GM12878 (cell line): ENCODE results near the gene PDE6D. TPM values are rescaled to one million over a fixed set of nuclear protein-coding genes. Genes with fewer than 3 reads are reported as not detected.

ENCODE experiments used
- ATAC-seq: fragments of 200-7000 bp; cut with Tn5 transposase; 3 replicates; pipeline ENCODE4 v1.9.1; 2020; ENCODE audit warnings: mild to moderate bottlenecking, moderate library complexity
- BruUV-seq: library from RNA; stranded (reverse); fragments of 400-500 nt; replicated peaks from 2 replicates; lab custom pipeline; 2021; lab: Mats Ljungman, UMichigan
- CTCF ChIA-PET: fragments of 300-600 bp; sonication (Branson Sonifier 250); formaldehyde crosslinking; extraction: SDS; loops from one replicate; lab custom pipeline; 2021; ENCODE audit warnings: inconsistent platforms; lab: Yijun Ruan, JAX
- POLR2A ChIA-PET: fragments of 350-600 bp; formaldehyde crosslinking; extraction: SDS; loops from one replicate; lab custom pipeline; 2021; ENCODE audit warnings: inconsistent platforms; lab: Charles Lee
- RAD21 ChIA-PET: fragments of 300-600 bp; sonication (Branson Sonifier 250); formaldehyde crosslinking; loops from one replicate; lab custom pipeline; 2023; ENCODE audit warnings: antibody characterized with exemption; ENCODE audit not compliant: unreplicated experiment; lab: Charles Lee
- SMC1A ChIA-PET: fragments of 300-600 bp; sonication (Branson Sonifier 250); formaldehyde crosslinking; loops from one replicate; lab custom pipeline; 2023; ENCODE audit not compliant: unreplicated experiment, uncharacterized antibody; lab: Charles Lee
- DNase-seq: peaks from one replicate; pipeline ENCODE4 v3.0.0-alpha.2; 2011; ENCODE audit warnings: low read depth, low spot score
- FAIRE-seq: peaks from 3 replicates; lab custom pipeline; 2011; peaks lifted over from hg19 to GRCh38; lab: Jason Lieb, UNC
- H2AFZ ChIP-seq: 2 replicates; pipeline ENCODE4 v1.6.0; 2011; ENCODE audit warnings: low read depth, low read length, control low read depth; ENCODE audit not compliant: control insufficient read depth
- H3K27ac ChIP-seq: 2 replicates; pipeline ENCODE4 v1.5.1; 2011; ENCODE audit warnings: control low read depth; ENCODE audit not compliant: control insufficient read depth, insufficient read depth
- H3K27me3 ChIP-seq, 2 experiments: replicated peaks in 1 of 2; 2 replicates each; pipeline versions ENCODE4 v1.6.0 to v1.6.1; 2011; ENCODE audit warnings: low read length in 1 of 2; ENCODE audit not compliant: control insufficient read depth in 2 of 2, insufficient read depth in 2 of 2
- H3K36me3 ChIP-seq, 2 experiments: 2 replicates each; pipeline ENCODE4 v1.5.1; 2011; ENCODE audit warnings: low read length in 1 of 2; ENCODE audit not compliant: control insufficient read depth in 2 of 2, insufficient read depth in 2 of 2
- H3K4me1 ChIP-seq: 2 replicates; pipeline ENCODE4 v1.6.1; 2011; ENCODE audit warnings: mild to moderate bottlenecking, low read length, moderate library complexity, mixed read lengths; ENCODE audit not compliant: control insufficient read depth, insufficient read depth
- H3K4me2 ChIP-seq: 2 replicates; pipeline ENCODE4 v1.6.0; 2011; ENCODE audit warnings: control low read depth; ENCODE audit not compliant: control insufficient read depth, insufficient read depth
- H3K4me3 ChIP-seq: fragments of 200-600 bp; sonication (generic); 2 replicates; pipeline ENCODE4 v1.5.1; 2016
- H3K79me2 ChIP-seq: 2 replicates; pipeline ENCODE4 v1.6.0; 2011; ENCODE audit warnings: low read length; ENCODE audit not compliant: control insufficient read depth, insufficient read depth
- H3K9ac ChIP-seq: 2 replicates; pipeline ENCODE4 v1.8.0; 2011; ENCODE audit warnings: low read length, control low read depth, mixed read lengths; ENCODE audit not compliant: control insufficient read depth, insufficient read depth
- H3K9me3 ChIP-seq: replicated peaks from 3 replicates; pipeline ENCODE4 v1.5.1; 2011; ENCODE audit warnings: mild to moderate bottlenecking, low read length; ENCODE audit not compliant: control insufficient read depth, insufficient read depth
- H4K20me1 ChIP-seq: 2 replicates; pipeline ENCODE4 v1.6.0; 2011; ENCODE audit not compliant: control insufficient read depth, insufficient read depth
- MEF2A ChIP-seq: IDR thresholded peaks from 2 replicates; pipeline ENCODE4 v1.6.1; 2011; ENCODE audit warnings: low read depth, mild to moderate bottlenecking, low read length, moderate library complexity; ENCODE audit not compliant: insufficient read depth
- NFYB ChIP-seq: IDR thresholded peaks from 2 replicates; pipeline ENCODE4 v1.6.1; 2011; ENCODE audit warnings: low read depth, mild to moderate bottlenecking, low read length, improper control_type of control experiment, moderate library complexity; ENCODE audit not compliant: insufficient read depth
- PAX5 ChIP-seq: IDR thresholded peaks from 2 replicates; pipeline ENCODE4 v1.6.1; 2011; ENCODE audit warnings: low read depth, low read length, borderline replicate concordance
- PAX8 ChIP-seq: fragments of 450-650 bp; IDR thresholded peaks from 2 replicates; pipeline ENCODE4 v1.6.1; 2017; ENCODE audit warnings: mild to moderate bottlenecking, moderate library complexity
- RBBP5 ChIP-seq: fragments of 200-600 bp; sonication (generic); conservative IDR thresholded peaks from 2 replicates; pipeline ENCODE4 v1.6.1; 2016
- SMAD1 ChIP-seq: fragments of 450-650 bp; IDR thresholded peaks from 2 replicates; pipeline ENCODE4 v1.6.1; 2018; ENCODE audit warnings: mild to moderate bottlenecking, low read depth; ENCODE audit not compliant: partially characterized antibody
- SMAD5 ChIP-seq: IDR thresholded peaks from 2 replicates; pipeline ENCODE4 v1.6.1; 2016; ENCODE audit warnings: antibody characterized with exemption, low read depth
- TCF7 ChIP-seq: IDR thresholded peaks from 2 replicates; pipeline ENCODE4 v1.6.1; 2014; ENCODE audit warnings: antibody characterized with exemption, borderline replicate concordance
- YBX1 ChIP-seq: fragments of 450-650 bp; IDR thresholded peaks from 2 replicates; pipeline ENCODE4 v1.6.1; 2016; ENCODE audit warnings: antibody characterized with exemption
- ZSCAN29 ChIP-seq: fragments of 450-650 bp; IDR thresholded peaks from 2 replicates; pipeline ENCODE4 v1.6.1; 2017; ENCODE audit warnings: mild to moderate bottlenecking, moderate library complexity
- WGBS: methylation state at CpG from one replicate; pipeline ENCODE4 v1.1.6; 2016; ENCODE audit warnings: low lambda C conversion rate; ENCODE audit not compliant: insufficient replicate concordance, insufficient coverage; ENCODE audit errors: missing lambda C conversion rate; 5-methylcytosine and 5-hydroxymethylcytosine counted together
- in situ Hi-C: fragments of 300-500 bp; cut with MboI; formaldehyde crosslinking; loops from 9 replicates; pipeline ENCODE4 v1.14.3; 2018; ENCODE audit warnings: mixed read lengths
- intact Hi-C: fragments of 100-400 bp; cut with micrococcal nuclease; formaldehyde crosslinking; loops from one replicate; pipeline ENCODE4 v1.14.2; 2022; ENCODE audit not compliant: unreplicated experiment
- polyA plus RNA-seq, 11 experiments: library from polyadenylated mRNA; depleted of rRNA in 4 of 11; unstranded in 6 of 11; stranded (reverse) in 5 of 11; fragments of >200 nt; fragmentation: Nextera tagmentation in 4 of 11; fragmentation: Illumina TruSeq in 1 of 11; extraction: Ambion mirVana in 4 of 11; extraction: Trizol in 1 of 11; gene quantifications; 1 replicate in 1 of 11; 2 replicates in 10 of 11; pipeline versions ENCODE4 v1.2.1 to v1.2.3, GENCODE V29; 2011 to 2016; ENCODE audit warnings: inconsistent platforms in 2 of 11, missing spikeins in 2 of 11, low read depth in 1 of 11
- total RNA-seq, 4 experiments: library from RNA; depleted of rRNA in 3 of 4; stranded (reverse); fragments of >200 nt in 3 of 4; fragmentation: Illumina TruSeq in 1 of 4; extraction: Trizol in 1 of 4; gene quantifications; 2 replicates each; pipeline versions ENCODE4 v1.2.1 to v1.2.3, GENCODE V29; 2013 to 2021
- TF ChIP-seq, protein P1 (sequence below): IDR thresholded peaks from 2 replicates; pipeline ENCODE4 v1.6.1; 2011; ENCODE audit warnings: borderline replicate concordance, low read depth, mild to moderate bottlenecking, moderate library complexity, mixed read lengths, low read length; ENCODE audit not compliant: insufficient read depth; ENCODE audit errors: extremely low read length
- TF ChIP-seq, protein P2 (sequence below): fragments of 450-650 bp; IDR thresholded peaks from 2 replicates; pipeline ENCODE4 v1.6.1; 2017; ENCODE audit warnings: mild to moderate bottlenecking, moderate library complexity
- TF ChIP-seq, protein P3 (sequence below): fragments of 450-650 bp; IDR thresholded peaks from 2 replicates; pipeline ENCODE4 v1.6.1; 2016; ENCODE audit warnings: mild to moderate bottlenecking, moderate library complexity, borderline replicate concordance
- TF ChIP-seq, protein P4 (sequence below): IDR thresholded peaks from 2 replicates; pipeline ENCODE4 v1.6.1; 2011; ENCODE audit warnings: low read depth, mild to moderate bottlenecking, low read length, moderate library complexity, borderline replicate concordance; ENCODE audit errors: extremely low read depth

The PDE6D gene
- total and polyA plus RNA-seq, 10 of the 15 experiments (the other 5 are each of a cell fraction or from before 2014, with no cell fraction given), result 8.2 to 69.4 (median 56.2) TPM

DNA sequence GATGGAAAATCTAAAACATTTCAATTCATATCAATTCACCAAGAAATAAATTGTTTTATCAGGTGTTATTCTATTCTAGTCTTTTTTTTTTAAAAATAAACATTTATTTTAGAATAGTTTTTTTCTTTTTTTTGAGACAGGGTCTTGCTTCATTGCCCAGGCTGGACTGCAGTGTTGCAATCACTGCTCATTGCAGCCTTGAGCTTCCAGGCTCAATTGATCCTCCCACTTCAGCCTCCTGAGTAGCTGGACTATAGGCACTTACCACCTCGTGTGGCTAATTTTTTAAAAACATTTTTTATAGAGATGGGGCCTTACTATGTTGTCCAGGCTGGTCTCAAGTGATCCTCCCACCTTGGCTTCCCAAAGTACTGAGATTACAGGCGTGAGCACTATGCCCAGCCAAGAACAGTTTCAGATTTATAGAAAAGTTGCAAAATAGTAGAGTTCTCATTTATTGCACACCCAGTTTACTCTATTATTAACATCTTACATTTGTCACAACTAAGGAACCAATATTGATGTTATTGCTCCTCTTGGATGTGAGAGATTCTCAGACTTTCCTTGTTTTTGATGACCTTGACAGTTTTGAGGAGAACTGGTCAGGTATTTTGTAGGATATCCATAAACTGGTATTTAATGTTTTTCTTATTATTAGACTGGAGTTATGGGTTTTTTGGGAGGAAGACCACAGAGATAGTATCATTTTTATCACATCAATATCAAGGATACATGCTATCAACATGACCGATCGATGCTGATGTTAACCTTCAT, 29.9 kb downstream of the PDE6D start:
- no TSS peak for BruUV-seq
- intact Hi-C loops, result no loop called here
- no peaks in the 10 kb centered on the region for H3K9me3 ChIP-seq
- WGBS, result 79% methylated on average over 4 of the region's 4 CpGs
- no peak overlapping the region for H3K4me2 ChIP-seq
- no peak overlapping the region for H3K27ac ChIP-seq
- H3K4me3 ChIP-seq, result no peak overlapping the region
- ChIA-PET POLR2A (interaction anchor here (0.6 kb wide), 1 partner anchor 17 kb away, joined by 3 read pairs; no protein-coding TSS in a partner anchor), CTCF (interaction anchor here (0.7 to 1.2 kb wide), 2 partner anchors 30 to 149 kb away, joined by 3 to 4 read pairs; no protein-coding TSS in a partner anchor), SMC1A (interaction anchor here (0.6 kb wide), 1 partner anchor 61 kb away, joined by 3 read pairs; no protein-coding TSS in a partner anchor), RAD21 (no interaction called here)
- no peak for DNase-seq
- no peak overlapping the region for H2AFZ ChIP-seq
- no peaks in the 10 kb centered on the region for H4K20me1 ChIP-seq
- ATAC-seq, result no peak
- H3K4me1 ChIP-seq, result no peaks in the 10 kb centered on the region
- H3K9ac ChIP-seq, result no peak overlapping the region
- in situ Hi-C loops, result no loop called here
- H3K36me3 ChIP-seq, result no peaks in the 10 kb centered on the region
- H3K27me3 ChIP-seq, result no peaks in the 10 kb centered on the region
- FAIRE-seq, result no peak
- H3K79me2 ChIP-seq, result no peaks in the 10 kb centered on the region
- TF ChIP-seq, protein P1, sequence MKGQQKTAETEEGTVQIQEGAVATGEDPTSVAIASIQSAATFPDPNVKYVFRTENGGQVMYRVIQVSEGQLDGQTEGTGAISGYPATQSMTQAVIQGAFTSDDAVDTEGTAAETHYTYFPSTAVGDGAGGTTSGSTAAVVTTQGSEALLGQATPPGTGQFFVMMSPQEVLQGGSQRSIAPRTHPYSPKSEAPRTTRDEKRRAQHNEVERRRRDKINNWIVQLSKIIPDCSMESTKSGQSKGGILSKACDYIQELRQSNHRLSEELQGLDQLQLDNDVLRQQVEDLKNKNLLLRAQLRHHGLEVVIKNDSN, result no peak
- TF ChIP-seq NFYB (no peak), SMAD5 (no peak), TCF7 (no peak), PAX8 (no peak), ZSCAN29 (no peak), RBBP5 (no peak), PAX5 (no peak), YBX1 (no peak), SMAD1 (no peak), MEF2A (no peak)
- TF ChIP-seq, protein P2, sequence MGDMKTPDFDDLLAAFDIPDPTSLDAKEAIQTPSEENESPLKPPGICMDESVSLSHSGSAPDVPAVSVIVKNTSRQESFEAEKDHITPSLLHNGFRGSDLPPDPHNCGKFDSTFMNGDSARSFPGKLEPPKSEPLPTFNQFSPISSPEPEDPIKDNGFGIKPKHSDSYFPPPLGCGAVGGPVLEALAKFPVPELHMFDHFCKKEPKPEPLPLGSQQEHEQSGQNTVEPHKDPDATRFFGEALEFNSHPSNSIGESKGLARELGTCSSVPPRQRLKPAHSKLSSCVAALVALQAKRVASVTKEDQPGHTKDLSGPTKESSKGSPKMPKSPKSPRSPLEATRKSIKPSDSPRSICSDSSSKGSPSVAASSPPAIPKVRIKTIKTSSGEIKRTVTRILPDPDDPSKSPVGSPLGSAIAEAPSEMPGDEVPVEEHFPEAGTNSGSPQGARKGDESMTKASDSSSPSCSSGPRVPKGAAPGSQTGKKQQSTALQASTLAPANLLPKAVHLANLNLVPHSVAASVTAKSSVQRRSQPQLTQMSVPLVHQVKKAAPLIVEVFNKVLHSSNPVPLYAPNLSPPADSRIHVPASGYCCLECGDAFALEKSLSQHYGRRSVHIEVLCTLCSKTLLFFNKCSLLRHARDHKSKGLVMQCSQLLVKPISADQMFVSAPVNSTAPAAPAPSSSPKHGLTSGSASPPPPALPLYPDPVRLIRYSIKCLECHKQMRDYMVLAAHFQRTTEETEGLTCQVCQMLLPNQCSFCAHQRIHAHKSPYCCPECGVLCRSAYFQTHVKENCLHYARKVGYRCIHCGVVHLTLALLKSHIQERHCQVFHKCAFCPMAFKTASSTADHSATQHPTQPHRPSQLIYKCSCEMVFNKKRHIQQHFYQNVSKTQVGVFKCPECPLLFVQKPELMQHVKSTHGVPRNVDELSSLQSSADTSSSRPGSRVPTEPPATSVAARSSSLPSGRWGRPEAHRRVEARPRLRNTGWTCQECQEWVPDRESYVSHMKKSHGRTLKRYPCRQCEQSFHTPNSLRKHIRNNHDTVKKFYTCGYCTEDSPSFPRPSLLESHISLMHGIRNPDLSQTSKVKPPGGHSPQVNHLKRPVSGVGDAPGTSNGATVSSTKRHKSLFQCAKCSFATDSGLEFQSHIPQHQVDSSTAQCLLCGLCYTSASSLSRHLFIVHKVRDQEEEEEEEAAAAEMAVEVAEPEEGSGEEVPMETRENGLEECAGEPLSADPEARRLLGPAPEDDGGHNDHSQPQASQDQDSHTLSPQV, result no peak
- TF ChIP-seq, protein P3, sequence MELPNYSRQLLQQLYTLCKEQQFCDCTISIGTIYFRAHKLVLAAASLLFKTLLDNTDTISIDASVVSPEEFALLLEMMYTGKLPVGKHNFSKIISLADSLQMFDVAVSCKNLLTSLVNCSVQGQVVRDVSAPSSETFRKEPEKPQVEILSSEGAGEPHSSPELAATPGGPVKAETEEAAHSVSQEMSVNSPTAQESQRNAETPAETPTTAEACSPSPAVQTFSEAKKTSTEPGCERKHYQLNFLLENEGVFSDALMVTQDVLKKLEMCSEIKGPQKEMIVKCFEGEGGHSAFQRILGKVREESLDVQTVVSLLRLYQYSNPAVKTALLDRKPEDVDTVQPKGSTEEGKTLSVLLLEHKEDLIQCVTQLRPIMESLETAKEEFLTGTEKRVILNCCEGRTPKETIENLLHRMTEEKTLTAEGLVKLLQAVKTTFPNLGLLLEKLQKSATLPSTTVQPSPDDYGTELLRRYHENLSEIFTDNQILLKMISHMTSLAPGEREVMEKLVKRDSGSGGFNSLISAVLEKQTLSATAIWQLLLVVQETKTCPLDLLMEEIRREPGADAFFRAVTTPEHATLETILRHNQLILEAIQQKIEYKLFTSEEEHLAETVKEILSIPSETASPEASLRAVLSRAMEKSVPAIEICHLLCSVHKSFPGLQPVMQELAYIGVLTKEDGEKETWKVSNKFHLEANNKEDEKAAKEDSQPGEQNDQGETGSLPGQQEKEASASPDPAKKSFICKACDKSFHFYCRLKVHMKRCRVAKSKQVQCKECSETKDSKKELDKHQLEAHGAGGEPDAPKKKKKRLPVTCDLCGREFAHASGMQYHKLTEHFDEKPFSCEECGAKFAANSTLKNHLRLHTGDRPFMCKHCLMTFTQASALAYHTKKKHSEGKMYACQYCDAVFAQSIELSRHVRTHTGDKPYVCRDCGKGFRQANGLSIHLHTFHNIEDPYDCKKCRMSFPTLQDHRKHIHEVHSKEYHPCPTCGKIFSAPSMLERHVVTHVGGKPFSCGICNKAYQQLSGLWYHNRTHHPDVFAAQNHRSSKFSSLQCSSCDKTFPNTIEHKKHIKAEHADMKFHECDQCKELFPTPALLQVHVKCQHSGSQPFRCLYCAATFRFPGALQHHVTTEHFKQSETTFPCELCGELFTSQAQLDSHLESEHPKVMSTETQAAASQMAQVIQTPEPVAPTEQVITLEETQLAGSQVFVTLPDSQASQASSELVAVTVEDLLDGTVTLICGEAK, result no peak
- TF ChIP-seq, protein P4, sequence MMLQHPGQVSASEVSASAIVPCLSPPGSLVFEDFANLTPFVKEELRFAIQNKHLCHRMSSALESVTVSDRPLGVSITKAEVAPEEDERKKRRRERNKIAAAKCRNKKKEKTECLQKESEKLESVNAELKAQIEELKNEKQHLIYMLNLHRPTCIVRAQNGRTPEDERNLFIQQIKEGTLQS, result no peak
